ENCODE results near the gene IFT80.

IFT80 gene

DNA sequence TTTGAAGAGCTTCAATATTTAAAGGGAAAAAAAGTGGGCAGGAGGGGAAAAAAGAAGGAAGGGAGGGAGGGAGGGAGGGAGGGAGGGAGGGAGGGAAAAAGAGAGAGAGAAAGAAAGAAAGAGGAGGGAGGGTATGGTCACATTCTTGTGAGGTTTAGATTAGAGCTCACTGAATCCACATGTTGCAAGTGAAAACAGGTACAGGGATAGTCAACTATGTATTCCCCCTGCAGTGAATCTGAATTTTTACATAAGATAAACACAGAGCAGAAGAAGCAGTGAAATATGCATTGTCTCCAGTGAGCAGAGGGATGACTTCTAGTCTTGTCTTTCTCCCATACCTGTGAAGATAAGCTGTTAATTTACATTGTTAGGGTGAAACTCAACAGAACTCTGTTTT is 84.0 kb downstream of the IFT80 start:
- no peaks in the 10 kb centered on the region for H3K27me3 ChIP-seq (ENCODE audit: insufficient read depth, low read length)
- H4K20me1 ChIP-seq (ENCODE audit: insufficient read depth, low read length), result no peaks in the 10 kb centered on the region
- no peaks in the 10 kb centered on the region for H3K79me2 ChIP-seq (ENCODE audit: insufficient read depth, low read length)
- H3K36me3 ChIP-seq (ENCODE audit: insufficient read depth, low read length), result peaks cover 5% of the 10 kb centered on the region; the same call in 1 of the 2 replicates
- no peaks in the 10 kb centered on the region for H3F3A ChIP-seq (ENCODE audit: insufficient read depth, low read length)
- TF ChIP-seq CTCF (IDR thresholded peaks at IDR 0.05; ENCODE audit: low read length) (no peak), EZH2 (IDR thresholded peaks at IDR 0.05; ENCODE audit: borderline replicate concordance, low read length) (no peak)
- H2AFZ ChIP-seq (ENCODE audit: low read length), result no peak overlapping the region
- H3K9me2 ChIP-seq (ENCODE audit: low read depth, low read length), result no peaks in the 10 kb centered on the region
- no peak overlapping the region for H3K27ac ChIP-seq (ENCODE audit: low read depth, low read length, poor library complexity, severe bottlenecking)
- H3K4me1 ChIP-seq (ENCODE audit: insufficient read depth, low read length, severe bottlenecking), result no peaks in the 10 kb centered on the region
- no peak overlapping the region for H3K9ac ChIP-seq (ENCODE audit: low read length)
- H3K9me3 ChIP-seq (ENCODE audit: low read length), result no peaks in the 10 kb centered on the region
- H3K4me2 ChIP-seq (ENCODE audit: low read length), result no peak overlapping the region
- no peak overlapping the region for H3K4me3 ChIP-seq (ENCODE audit: low read depth, low read length, poor library complexity, severe bottlenecking)

GRCh38 chr3:160312014-160312624 is 86.9 kb downstream of the IFT80 start:
- Histone ChIP-seq H4K20me1 (ENCODE audit: insufficient read depth, low read length) (no peaks in the 10 kb centered on the region), H3K4me2 (ENCODE audit: low read length) (no peak overlapping the region), H3K27ac (ENCODE audit: low read depth, low read length, poor library complexity, severe bottlenecking) (no peak overlapping the region), H3K9me3 (ENCODE audit: low read length) (peaks cover 3% of the 10 kb centered on the region; the same call in 1 of the 2 replicates), H3K9ac (ENCODE audit: low read length) (no peak overlapping the region), H3K36me3 (ENCODE audit: insufficient read depth, low read length) (peaks cover 7% of the 10 kb centered on the region), H2AFZ (ENCODE audit: low read length) (no peak overlapping the region), H3K9me2 (ENCODE audit: low read depth, low read length) (no peaks in the 10 kb centered on the region), H3K4me3 (ENCODE audit: low read depth, low read length, poor library complexity, severe bottlenecking) (no peak overlapping the region), H3K79me2 (ENCODE audit: insufficient read depth, low read length) (no peaks in the 10 kb centered on the region), H3K4me1 (ENCODE audit: insufficient read depth, low read length, severe bottlenecking) (no peaks in the 10 kb centered on the region), H3K27me3 (ENCODE audit: insufficient read depth, low read length) (no peaks in the 10 kb centered on the region), H3F3A (ENCODE audit: insufficient read depth, low read length) (no peaks in the 10 kb centered on the region)
- TF ChIP-seq EZH2 (IDR thresholded peaks at IDR 0.05; ENCODE audit: borderline replicate concordance, low read length), result no peak
- no peak for TF ChIP-seq CTCF (IDR thresholded peaks at IDR 0.05; ENCODE audit: low read length)

GRCh38 chr3:160302806-160303205 is 96.2 kb downstream of the IFT80 start:
- no peaks in the 10 kb centered on the region for H3F3A ChIP-seq (ENCODE audit: insufficient read depth, low read length)
- no peak overlapping the region for H3K4me2 ChIP-seq (ENCODE audit: low read length)
- no peak overlapping the region for H3K27ac ChIP-seq (ENCODE audit: low read depth, low read length, poor library complexity, severe bottlenecking)
- no peaks in the 10 kb centered on the region for H4K20me1 ChIP-seq (ENCODE audit: insufficient read depth, low read length)
- H3K4me3 ChIP-seq (ENCODE audit: low read depth, low read length, poor library complexity, severe bottlenecking), result no peak overlapping the region
- no peak overlapping the region for H2AFZ ChIP-seq (ENCODE audit: low read length)
- H3K9ac ChIP-seq (ENCODE audit: low read length), result no peak overlapping the region
- H3K4me1 ChIP-seq (ENCODE audit: insufficient read depth, low read length, severe bottlenecking), result no peaks in the 10 kb centered on the region
- no peaks in the 10 kb centered on the region for H3K79me2 ChIP-seq (ENCODE audit: insufficient read depth, low read length)
- peaks cover 6% of the 10 kb centered on the region; the same call in 1 of the 2 replicates for H3K36me3 ChIP-seq (ENCODE audit: insufficient read depth, low read length)
- no peak for TF ChIP-seq EZH2 (IDR thresholded peaks at IDR 0.05; ENCODE audit: borderline replicate concordance, low read length)
- H3K9me3 ChIP-seq (ENCODE audit: low read length), result no peaks in the 10 kb centered on the region
- H3K9me2 ChIP-seq (ENCODE audit: low read depth, low read length), result no peaks in the 10 kb centered on the region
- no peaks in the 10 kb centered on the region for H3K27me3 ChIP-seq (ENCODE audit: insufficient read depth, low read length)

- H4K20me1 ChIP-seq (ENCODE audit: insufficient read depth, low read length), result no peaks in the 10 kb centered on the region
- TF ChIP-seq CTCF (IDR thresholded peaks at IDR 0.05; ENCODE audit: low read length) (no peak), EZH2 (IDR thresholded peaks at IDR 0.05; ENCODE audit: borderline replicate concordance, low read length) (no peak)
- H3K27me3 ChIP-seq (ENCODE audit: insufficient read depth, low read length), result no peaks in the 10 kb centered on the region
- H3K4me3 ChIP-seq (ENCODE audit: low read depth, low read length, poor library complexity, severe bottlenecking), result no peak overlapping the region
- H3K9me2 ChIP-seq (ENCODE audit: low read depth, low read length), result no peaks in the 10 kb centered on the region
- H3K36me3 ChIP-seq (ENCODE audit: insufficient read depth, low read length), result no peaks in the 10 kb centered on the region
- H3K9me3 ChIP-seq (ENCODE audit: low read length), result no peaks in the 10 kb centered on the region
- H3K4me2 ChIP-seq (ENCODE audit: low read length), result no peak overlapping the region
- H2AFZ ChIP-seq (ENCODE audit: low read length), result no peak overlapping the region
- H3F3A ChIP-seq (ENCODE audit: insufficient read depth, low read length), result no peaks in the 10 kb centered on the region
- no peak overlapping the region for H3K27ac ChIP-seq (ENCODE audit: low read depth, low read length, poor library complexity, severe bottlenecking)
- no peaks in the 10 kb centered on the region for H3K4me1 ChIP-seq (ENCODE audit: insufficient read depth, low read length, severe bottlenecking)
- no peak overlapping the region for H3K9ac ChIP-seq (ENCODE audit: low read length)
- no peaks in the 10 kb centered on the region for H3K79me2 ChIP-seq (ENCODE audit: insufficient read depth, low read length)
Measured at GRCh38 chr3:160296591-160296990, 102.4 kb downstream of the IFT80 start.

Measured in OCI-LY1 (cell line).